HG03097 (cell line): Measurements from ENCODE around the gene CTNND1.
"Not testable (repeated sequence)": the region's sequence is repeated elsewhere in the genome, so short reads cannot be mapped to it uniquely, and the experiment has no call there.

Experiments
- ATAC-seq: cut with Tn5 transposase; IDR thresholded peaks from one replicate; pipeline ENCODE4 v1.9.1; 2021; ENCODE audit not compliant: unreplicated experiment, low FRiP score

Gene CTNND1

GRCh38 chr11:57761301-57762234, at the start of gene CTNND1:
Gene CTNND1 (plus strand): TSS chr11:57761802. CDS start chr11:57791479, 29,677 bp downstream.
- peak; percentile 85 for ATAC-seq

GRCh38 chr11:57712256-57713150, 49.1 kb upstream of the CTNND1 start, which contains the start of gene TMX2:
Gene TMX2 (plus strand): TSS chr11:57712593. CDS start chr11:57712619, 26 bp downstream.
- ATAC-seq = peak; percentile 94

GRCh38 chr11:57713835-57714234, 47.8 kb upstream of the CTNND1 start:
- no peak for ATAC-seq

- ATAC-seq = not testable (repeated sequence)
Observed at GRCh38 chr11:57716726-57717125, 44.9 kb upstream of the CTNND1 start.

GRCh38 chr11:57727185-57727584, 34.4 kb upstream of the CTNND1 start:
- ATAC-seq = no peak

GRCh38 chr11:57728829-57729228, 32.8 kb upstream of the CTNND1 start:
- no peak for ATAC-seq

- no peak for ATAC-seq
Observed at GRCh38 chr11:57729479-57729878, 32.1 kb upstream of the CTNND1 start.

- ATAC-seq = no peak
Observed at GRCh38 chr11:57732661-57733060, 28.9 kb upstream of the CTNND1 start.

GRCh38 chr11:57735619-57736298, 25.8 kb upstream of the CTNND1 start:
- no peak for ATAC-seq

GRCh38 chr11:57741132-57742086, 20.2 kb upstream of the CTNND1 start, which contains the start of gene SELENOH:
Gene SELENOH (plus strand): TSS chr11:57741491. CDS start chr11:57741596, 105 bp downstream.
- ATAC-seq = peak; percentile 85

GRCh38 chr11:57742087-57742452, 19.5 kb upstream of the CTNND1 start:
- no peak for ATAC-seq

- no peak for ATAC-seq
Observed at GRCh38 chr11:57744357-57744756, 17.2 kb upstream of the CTNND1 start.

- ATAC-seq = no peak
Observed at GRCh38 chr11:57745206-57745605, 16.4 kb upstream of the CTNND1 start.

GRCh38 chr11:57746920-57747319, 14.7 kb upstream of the CTNND1 start:
- no peak for ATAC-seq

GRCh38 chr11:57751176-57751575, 10.4 kb upstream of the CTNND1 start:
- ATAC-seq = no peak

GRCh38 chr11:57751676-57752253, 9.8 kb upstream of the CTNND1 start, which contains the start of gene BTBD18:
Gene BTBD18 (minus strand): TSS chr11:57751819. CDS start chr11:57751188, 631 bp downstream.
- no peak for ATAC-seq

- no peak for ATAC-seq
Observed at GRCh38 chr11:57752954-57753353, 8.6 kb upstream of the CTNND1 start.

GRCh38 chr11:57758174-57758573, 3.4 kb upstream of the CTNND1 start:
- no peak for ATAC-seq
